Brain microvascular endothelial cell (primary cell): Measurements from ENCODE around the gene NOTCH2NLA.
"Not testable (repeated sequence)": the region's sequence is repeated elsewhere in the genome, so short reads cannot be mapped to it uniquely, and the experiment has no call there.

Experiments
- DNase-seq: peaks from one replicate; pipeline ENCODE4 v3.0.0-alpha.2; 2020
- H3K27ac ChIP-seq: fragments of 250-450 bp; sonication (Bioruptor Pico); 2 replicates; pipeline ENCODE4 v1.5.1; 2020; ENCODE audit warnings: mild to moderate bottlenecking, moderate library complexity
- H3K27me3 ChIP-seq: fragments of 250-450 bp; sonication (Bioruptor Pico); replicated peaks from 2 replicates; pipeline ENCODE4 v1.5.1; 2020; ENCODE audit warnings: mild to moderate bottlenecking
- H3K36me3 ChIP-seq: fragments of 250-450 bp; sonication (Bioruptor Pico); replicated peaks from 2 replicates; pipeline ENCODE4 v1.5.1; 2020; ENCODE audit warnings: mild to moderate bottlenecking
- H3K4me3 ChIP-seq: 2 replicates; pipeline ENCODE4 v1.5.1; 2011; ENCODE audit warnings: low read depth, mild to moderate bottlenecking, control low read depth, low read length, moderate library complexity
- CTCF ChIP-seq: IDR thresholded peaks from 2 replicates; pipeline ENCODE4 v1.5.1; 2011; ENCODE audit warnings: low read depth, mild to moderate bottlenecking, moderate library complexity, low read length, control low read depth, inconsistent platforms; ENCODE audit errors: missing control alignments
- in situ Hi-C: cut with HindIII; loops from 2 replicates; pipeline ENCODE4 v1.10.0; 2017; ENCODE audit warnings: low sequenced_read_pairs, low pct_ligation_motif_present

The NOTCH2NLA gene

GRCh38 chr1:146251523-146251922 is 22.7 kb upstream of the NOTCH2NLA start:
- H3K4me3 ChIP-seq, in situ Hi-C loops, H3K36me3 ChIP-seq, H3K27ac ChIP-seq, H3K27me3 ChIP-seq: not testable (repeated sequence)
- DNase-seq, result peak; percentile 11

- H3K27ac ChIP-seq, DNase-seq, H3K4me3 ChIP-seq, in situ Hi-C loops, H3K36me3 ChIP-seq, H3K27me3 ChIP-seq: not testable (repeated sequence)
These were observed 19.8 kb upstream of the NOTCH2NLA start for GRCh38 chr1:146248643-146249042.

- DNase-seq, H3K4me3 ChIP-seq, H3K27ac ChIP-seq, in situ Hi-C loops, H3K36me3 ChIP-seq, H3K27me3 ChIP-seq: not testable (repeated sequence)
These were observed 7.8 kb upstream of the NOTCH2NLA start for GRCh38 chr1:146236626-146237025.

GRCh38 chr1:146236026-146236601 is 7.3 kb upstream of the NOTCH2NLA start:
- H3K36me3 ChIP-seq, DNase-seq, H3K4me3 ChIP-seq, in situ Hi-C loops, H3K27me3 ChIP-seq, H3K27ac ChIP-seq: not testable (repeated sequence)

- H3K36me3 ChIP-seq, H3K27me3 ChIP-seq, in situ Hi-C loops: not testable (repeated sequence)
- Histone ChIP-seq H3K4me3 (peak overlapping the region; percentile 61), H3K27ac (peak overlapping the region; percentile 75)
- DNase-seq, result peak; percentile 0
These were observed 608 bp downstream of the NOTCH2NLA start for GRCh38 chr1:146228144-146228682.

- H3K27me3 ChIP-seq, DNase-seq, H3K27ac ChIP-seq, H3K4me3 ChIP-seq, H3K36me3 ChIP-seq, in situ Hi-C loops: not testable (repeated sequence)
These were observed 54.3 kb downstream of the NOTCH2NLA start for GRCh38 chr1:146174531-146174930.

- H3K4me3 ChIP-seq, DNase-seq, H3K36me3 ChIP-seq, H3K27ac ChIP-seq, H3K27me3 ChIP-seq, in situ Hi-C loops: not testable (repeated sequence)
These were observed 61.1 kb downstream of the NOTCH2NLA start for GRCh38 chr1:146167740-146168139.

GRCh38 chr1:146167273-146167672 is 61.5 kb downstream of the NOTCH2NLA start:
- DNase-seq, in situ Hi-C loops, H3K4me3 ChIP-seq, H3K36me3 ChIP-seq, H3K27ac ChIP-seq, H3K27me3 ChIP-seq: not testable (repeated sequence)

- H3K27ac ChIP-seq, in situ Hi-C loops, H3K36me3 ChIP-seq, DNase-seq, H3K4me3 ChIP-seq, H3K27me3 ChIP-seq: not testable (repeated sequence)
- TF ChIP-seq CTCF, result peak; percentile 3
These were observed 84.4 kb downstream of the NOTCH2NLA start, which contains the start of gene NBPF10 for GRCh38 chr1:146144465-146144864. Gene NBPF10 (minus strand): TSS chr1:146144804. CDS start chr1:146144769, 35 bp downstream.
